ENCODE results near the gene MAPK6.

The MAPK6 gene

GRCh38 chr15:52011711-52012144, 7.3 kb upstream of the MAPK6 start:
- no peaks in the 10 kb centered on the region for H3K9me3 ChIP-seq (ENCODE audit: control insufficient read depth in 2 of 2, low read length in 2 of 2)
- no peak overlapping the region for H3K9ac ChIP-seq (ENCODE audit: low read length in 2 of 2)
- no peaks in the 10 kb centered on the region for H3K27me3 ChIP-seq (ENCODE audit: control insufficient read depth in 1 of 2, insufficient read depth in 2 of 2, low read length in 2 of 2)
- no peak overlapping the region for H3K4me3 ChIP-seq (ENCODE audit: low read length in 2 of 2)
- H3K27ac ChIP-seq (ENCODE audit: low read length), result no peak overlapping the region
- peaks cover 8% of the 10 kb centered on the region for H3K4me1 ChIP-seq (ENCODE audit: control insufficient read depth, insufficient read depth, low read length)
- no peaks in the 10 kb centered on the region for H3K36me3 ChIP-seq (ENCODE audit: control insufficient read depth in 2 of 2, insufficient read depth in 2 of 2, low read length in 2 of 2)

GRCh38 chr15:52012210-52012609, 6.8 kb upstream of the MAPK6 start:
- Histone ChIP-seq H3K36me3 (ENCODE audit: control insufficient read depth in 2 of 2, insufficient read depth in 2 of 2, low read length in 2 of 2) (no peaks in the 10 kb centered on the region), H3K9ac (ENCODE audit: low read length in 2 of 2) (no peak overlapping the region), H3K4me3 (ENCODE audit: low read length in 2 of 2) (no peak overlapping the region), H3K27me3 (ENCODE audit: control insufficient read depth in 1 of 2, insufficient read depth in 2 of 2, low read length in 2 of 2) (no peaks in the 10 kb centered on the region), H3K4me1 (ENCODE audit: control insufficient read depth, insufficient read depth, low read length) (peaks cover 8% of the 10 kb centered on the region), H3K27ac (ENCODE audit: low read length) (no peak overlapping the region), H3K9me3 (ENCODE audit: control insufficient read depth in 2 of 2, low read length in 2 of 2) (no peaks in the 10 kb centered on the region)

GRCh38 chr15:52013151-52013791, 5.7 kb upstream of the MAPK6 start:
- no peaks in the 10 kb centered on the region for H3K36me3 ChIP-seq (ENCODE audit: control insufficient read depth in 2 of 2, insufficient read depth in 2 of 2, low read length in 2 of 2)
- H3K4me3 ChIP-seq (ENCODE audit: low read length in 2 of 2), result no peak overlapping the region
- no peak overlapping the region for H3K9ac ChIP-seq (ENCODE audit: low read length in 2 of 2)
- H3K4me1 ChIP-seq (ENCODE audit: control insufficient read depth, insufficient read depth, low read length), result peaks cover 9% of the 10 kb centered on the region
- no peak overlapping the region for H3K27ac ChIP-seq (ENCODE audit: low read length)
- H3K27me3 ChIP-seq (ENCODE audit: control insufficient read depth in 1 of 2, insufficient read depth in 2 of 2, low read length in 2 of 2), result no peaks in the 10 kb centered on the region
- H3K9me3 ChIP-seq (ENCODE audit: control insufficient read depth in 2 of 2, low read length in 2 of 2), result no peaks in the 10 kb centered on the region

- Histone ChIP-seq H3K9ac (ENCODE audit: low read length in 2 of 2) (no peak overlapping the region), H3K4me1 (ENCODE audit: control insufficient read depth, insufficient read depth, low read length) (peaks cover 15% of the 10 kb centered on the region), H3K36me3 (ENCODE audit: control insufficient read depth in 2 of 2, insufficient read depth in 2 of 2, low read length in 2 of 2) (no peaks in the 10 kb centered on the region), H3K27me3 (ENCODE audit: control insufficient read depth in 1 of 2, insufficient read depth in 2 of 2, low read length in 2 of 2) (no peaks in the 10 kb centered on the region), H3K27ac (ENCODE audit: low read length) (no peak overlapping the region), H3K9me3 (ENCODE audit: control insufficient read depth in 2 of 2, low read length in 2 of 2) (no peaks in the 10 kb centered on the region), H3K4me3 (ENCODE audit: low read length in 2 of 2) (no peak overlapping the region)
These were observed 4.4 kb upstream of the MAPK6 start for GRCh38 chr15:52014616-52015015.

GRCh38 chr15:52016316-52016715, 2.7 kb upstream of the MAPK6 start:
- Histone ChIP-seq H3K36me3 (ENCODE audit: control insufficient read depth in 2 of 2, insufficient read depth in 2 of 2, low read length in 2 of 2) (no peaks in the 10 kb centered on the region), H3K27ac (ENCODE audit: low read length) (no peak overlapping the region), H3K9me3 (ENCODE audit: control insufficient read depth in 2 of 2, low read length in 2 of 2) (no peaks in the 10 kb centered on the region), H3K27me3 (ENCODE audit: control insufficient read depth in 1 of 2, insufficient read depth in 2 of 2, low read length in 2 of 2) (no peaks in the 10 kb centered on the region), H3K9ac (ENCODE audit: low read length in 2 of 2) (no peak overlapping the region), H3K4me3 (ENCODE audit: low read length in 2 of 2) (no peak overlapping the region), H3K4me1 (ENCODE audit: control insufficient read depth, insufficient read depth, low read length) (peaks cover 15% of the 10 kb centered on the region)

GRCh38 chr15:52018244-52018643, 775 bp upstream of the MAPK6 start:
- no peaks in the 10 kb centered on the region for H3K27me3 ChIP-seq (ENCODE audit: control insufficient read depth in 1 of 2, insufficient read depth in 2 of 2, low read length in 2 of 2)
- H3K4me1 ChIP-seq (ENCODE audit: control insufficient read depth, insufficient read depth, low read length), result peaks cover 14% of the 10 kb centered on the region
- H3K9ac ChIP-seq (ENCODE audit: low read length in 2 of 2), result peak overlapping the region in 1 of 2 donors; percentile 74
- H3K9me3 ChIP-seq (ENCODE audit: control insufficient read depth in 2 of 2, low read length in 2 of 2), result no peaks in the 10 kb centered on the region
- peak overlapping the region; percentile 79 to 82 for H3K4me3 ChIP-seq (ENCODE audit: low read length in 2 of 2)
- peak overlapping the region; percentile 82 for H3K27ac ChIP-seq (ENCODE audit: low read length)
- H3K36me3 ChIP-seq (ENCODE audit: control insufficient read depth in 2 of 2, insufficient read depth in 2 of 2, low read length in 2 of 2), result no peaks in the 10 kb centered on the region

- H3K9me3 ChIP-seq (ENCODE audit: control insufficient read depth in 2 of 2, low read length in 2 of 2), result no peaks in the 10 kb centered on the region
- H3K27ac ChIP-seq (ENCODE audit: low read length), result peak overlapping the region; percentile 92
- peaks cover 17% of the 10 kb centered on the region for H3K4me1 ChIP-seq (ENCODE audit: control insufficient read depth, insufficient read depth, low read length)
- H3K9ac ChIP-seq (ENCODE audit: low read length in 2 of 2), result peak overlapping the region; percentile 78 to 93
- H3K36me3 ChIP-seq (ENCODE audit: control insufficient read depth in 2 of 2, insufficient read depth in 2 of 2, low read length in 2 of 2), result no peaks in the 10 kb centered on the region
- H3K27me3 ChIP-seq (ENCODE audit: control insufficient read depth in 1 of 2, insufficient read depth in 2 of 2, low read length in 2 of 2), result no peaks in the 10 kb centered on the region
- H3K4me3 ChIP-seq (ENCODE audit: low read length in 2 of 2), result peak overlapping the region; percentile 82 to 92
These were observed 588 bp downstream of the MAPK6 start for GRCh38 chr15:52019394-52020220.

GRCh38 chr15:52020221-52021085, 1.4 kb downstream of the MAPK6 start:
- H3K27ac ChIP-seq (ENCODE audit: low read length), result peak overlapping the region; percentile 92
- H3K27me3 ChIP-seq (ENCODE audit: control insufficient read depth in 1 of 2, insufficient read depth in 2 of 2, low read length in 2 of 2), result no peaks in the 10 kb centered on the region
- H3K4me1 ChIP-seq (ENCODE audit: control insufficient read depth, insufficient read depth, low read length), result peaks cover 17% of the 10 kb centered on the region
- H3K9ac ChIP-seq (ENCODE audit: low read length in 2 of 2), result peak overlapping the region; percentile 78 to 93
- peak overlapping the region; percentile 73 to 92 for H3K4me3 ChIP-seq (ENCODE audit: low read length in 2 of 2)
- no peaks in the 10 kb centered on the region for H3K36me3 ChIP-seq (ENCODE audit: control insufficient read depth in 2 of 2, insufficient read depth in 2 of 2, low read length in 2 of 2)
- no peaks in the 10 kb centered on the region for H3K9me3 ChIP-seq (ENCODE audit: control insufficient read depth in 2 of 2, low read length in 2 of 2)

GRCh38 chr15:52021128-52021671, 2.2 kb downstream of the MAPK6 start:
- H3K27ac ChIP-seq (ENCODE audit: low read length), result no peak overlapping the region
- H3K4me1 ChIP-seq (ENCODE audit: control insufficient read depth, insufficient read depth, low read length), result peaks cover 17% of the 10 kb centered on the region
- no peaks in the 10 kb centered on the region for H3K9me3 ChIP-seq (ENCODE audit: control insufficient read depth in 2 of 2, low read length in 2 of 2)
- H3K4me3 ChIP-seq (ENCODE audit: low read length in 2 of 2), result peak overlapping the region in 1 of 2 donors; percentile 92
- H3K9ac ChIP-seq (ENCODE audit: low read length in 2 of 2), result peak overlapping the region; percentile 2 to 40
- H3K27me3 ChIP-seq (ENCODE audit: control insufficient read depth in 1 of 2, insufficient read depth in 2 of 2, low read length in 2 of 2), result no peaks in the 10 kb centered on the region
- H3K36me3 ChIP-seq (ENCODE audit: control insufficient read depth in 2 of 2, insufficient read depth in 2 of 2, low read length in 2 of 2), result no peaks in the 10 kb centered on the region

- Histone ChIP-seq H3K9ac (ENCODE audit: low read length in 2 of 2) (no peak overlapping the region), H3K27ac (ENCODE audit: low read length) (no peak overlapping the region), H3K36me3 (ENCODE audit: control insufficient read depth in 2 of 2, insufficient read depth in 2 of 2, low read length in 2 of 2) (no peaks in the 10 kb centered on the region), H3K4me3 (ENCODE audit: low read length in 2 of 2) (no peak overlapping the region), H3K4me1 (ENCODE audit: control insufficient read depth, insufficient read depth, low read length) (peaks cover 17% of the 10 kb centered on the region), H3K9me3 (ENCODE audit: control insufficient read depth in 2 of 2, low read length in 2 of 2) (no peaks in the 10 kb centered on the region), H3K27me3 (ENCODE audit: control insufficient read depth in 1 of 2, insufficient read depth in 2 of 2, low read length in 2 of 2) (no peaks in the 10 kb centered on the region)
These were observed 3.0 kb downstream of the MAPK6 start for GRCh38 chr15:52021892-52022540.
